Tibial nerve (tissue), 4 donors: ENCODE data around the gene BMP5. TPM values are rescaled to one million over a fixed set of nuclear protein-coding genes. Genes with fewer than 3 reads are reported as not detected.

Source experiments
- DNase-seq, 2 donors: peaks; one replicate each; pipeline ENCODE4 v3.0.0-alpha.2; 2019; ENCODE audit warnings: low spot score in 2 of 2
- H3K27ac ChIP-seq, 4 donors: fragments of 200-600 bp; sonication (generic) in 3 of 4; one replicate each; pipeline ENCODE4 v1.5.1; 2017 to 2019; ENCODE audit warnings: mild to moderate bottlenecking in 1 of 4
- H3K27me3 ChIP-seq, 2 donors: fragments of 200-600 bp; sonication (generic) in 1 of 2; one replicate each; pipeline versions ENCODE4 v1.5.1 to v1.6.0; 2017 to 2019
- H3K36me3 ChIP-seq, 3 donors: fragments of 200-600 bp; sonication (generic); one replicate each; pipeline ENCODE4 v1.5.1; 2018 to 2019
- H3K4me1 ChIP-seq, 4 donors: fragments of 200-600 bp; sonication (generic) in 3 of 4; one replicate each; pipeline ENCODE4 v1.5.1; 2017 to 2019
- H3K4me3 ChIP-seq, 4 donors: fragments of 200-600 bp; sonication (generic) in 3 of 4; one replicate each; pipeline ENCODE4 v1.5.1; 2017 to 2019; ENCODE audit warnings: mild to moderate bottlenecking in 1 of 4, moderate library complexity in 1 of 4
- H3K9me3 ChIP-seq, 4 donors: fragments of 200-600 bp; sonication (generic) in 3 of 4; one replicate each; pipeline ENCODE4 v1.5.1; 2017 to 2019
- CTCF ChIP-seq, 5 experiments: fragments of 200-600 bp in 3 of 5; fragments of 450-650 bp in 2 of 5; sonication (generic) in 3 of 5; IDR thresholded peaks; one replicate each; pipeline ENCODE4 v1.5.1; 2016 to 2019; ENCODE audit warnings: antibody characterized with exemption in 5 of 5, mild to moderate bottlenecking in 3 of 5, moderate library complexity in 2 of 5
- EP300 ChIP-seq, 2 donors: sonication (generic); formaldehyde crosslinking; IDR thresholded peaks; one replicate each; pipeline ENCODE4 v1.6.1; 2017; ENCODE audit warnings: antibody characterized with exemption in 2 of 2, mild to moderate bottlenecking in 1 of 2
- POLR2A ChIP-seq, 2 donors: fragments of 450-650 bp; IDR thresholded peaks; one replicate each; pipeline ENCODE4 v1.6.1; 2017; ENCODE audit warnings: antibody characterized with exemption in 2 of 2, mild to moderate bottlenecking in 2 of 2, moderate library complexity in 2 of 2
- WGBS, 2 donors: methylation state at CpG; one replicate each; pipeline ENCODE4 v1.1.5; 2018; 5-methylcytosine and 5-hydroxymethylcytosine counted together
- total RNA-seq, 4 donors: library from RNA; depleted of rRNA; stranded (reverse); fragments of >200 nt; gene quantifications; one replicate each; pipeline ENCODE4 v1.1.0, GENCODE V29; 2016

The BMP5 gene
- total RNA-seq, 4 donors from 2014 or later: 0.44 to 1.5 (median 1.1) TPM

- no peak for TF ChIP-seq CTCF (IDR thresholded peaks at IDR 0.05)
- TF ChIP-seq POLR2A (IDR thresholded peaks at IDR 0.05): no peak
- TF ChIP-seq EP300 (IDR thresholded peaks at IDR 0.05): no peak
- WGBS, 2 donors: 87 to 93% methylated on average over 3 of the region's 3 CpGs
- H3K4me1 ChIP-seq: no peaks in the 10 kb centered on the region
- no peak overlapping the region for H3K27ac ChIP-seq
- H3K4me3 ChIP-seq: no peak overlapping the region
- no peaks in the 10 kb centered on the region for H3K36me3 ChIP-seq
- no peak for DNase-seq
- no peaks in the 10 kb centered on the region for H3K27me3 ChIP-seq
- no peaks in the 10 kb centered on the region for H3K9me3 ChIP-seq
Measured at GRCh38 chr6:55870181-55870813, 5.1 kb downstream of the BMP5 start.

- no peak overlapping the region for H3K27ac ChIP-seq
- DNase-seq: no peak
- no peaks in the 10 kb centered on the region for H3K9me3 ChIP-seq
- no peak for TF ChIP-seq EP300 (IDR thresholded peaks at IDR 0.05)
- no peak for TF ChIP-seq POLR2A (IDR thresholded peaks at IDR 0.05)
- TF ChIP-seq CTCF (IDR thresholded peaks at IDR 0.05): no peak
- WGBS, 2 donors: 62 to 86% methylated on average over 1 of the region's 1 CpG
- H3K27me3 ChIP-seq: no peaks in the 10 kb centered on the region
- H3K4me3 ChIP-seq: no peak overlapping the region
- no peaks in the 10 kb centered on the region for H3K36me3 ChIP-seq
- no peaks in the 10 kb centered on the region for H3K4me1 ChIP-seq
Measured at GRCh38 chr6:55869674-55870073, 5.7 kb downstream of the BMP5 start.

GRCh38 chr6:55868771-55869479 is 6.5 kb downstream of the BMP5 start:
- Histone ChIP-seq H3K4me3 (no peak overlapping the region), H3K9me3 (no peaks in the 10 kb centered on the region), H3K4me1 (no peaks in the 10 kb centered on the region), H3K27me3 (no peaks in the 10 kb centered on the region), H3K27ac (no peak overlapping the region), H3K36me3 (no peaks in the 10 kb centered on the region)
- no peak for TF ChIP-seq CTCF (IDR thresholded peaks at IDR 0.05)
- no peak for TF ChIP-seq EP300 (IDR thresholded peaks at IDR 0.05)
- TF ChIP-seq POLR2A (IDR thresholded peaks at IDR 0.05): no peak
- 35 to 36% methylated on average over 5 of the region's 5 CpGs for WGBS, 2 donors
- no peak for DNase-seq

- Histone ChIP-seq H3K27ac (no peak overlapping the region), H3K27me3 (no peaks in the 10 kb centered on the region), H3K36me3 (no peaks in the 10 kb centered on the region), H3K9me3 (no peaks in the 10 kb centered on the region), H3K4me3 (no peak overlapping the region), H3K4me1 (no peaks in the 10 kb centered on the region)
- TF ChIP-seq POLR2A (IDR thresholded peaks at IDR 0.05): no peak
- TF ChIP-seq CTCF (IDR thresholded peaks at IDR 0.05): no peak
- TF ChIP-seq EP300 (IDR thresholded peaks at IDR 0.05): no peak
- 13 to 21% methylated on average over 1 of the region's 1 CpG for WGBS, 2 donors
- DNase-seq: no peak
Measured at GRCh38 chr6:55868176-55868575, 7.2 kb downstream of the BMP5 start.

GRCh38 chr6:55866128-55866527 is 9.3 kb downstream of the BMP5 start:
- Histone ChIP-seq H3K4me3 (no peak overlapping the region), H3K9me3 (no peaks in the 10 kb centered on the region), H3K36me3 (no peaks in the 10 kb centered on the region), H3K27ac (no peak overlapping the region), H3K4me1 (no peaks in the 10 kb centered on the region), H3K27me3 (no peaks in the 10 kb centered on the region)
- 80 to 91% methylated on average over 2 of the region's 2 CpGs for WGBS, 2 donors
- TF ChIP-seq CTCF (IDR thresholded peaks at IDR 0.05): no peak
- TF ChIP-seq POLR2A (IDR thresholded peaks at IDR 0.05): no peak
- TF ChIP-seq EP300 (IDR thresholded peaks at IDR 0.05): no peak
- no peak for DNase-seq
